Thoracic aorta (tissue), 2 donors: ENCODE data around the gene DARS2. TPM values are rescaled to one million over a fixed set of nuclear protein-coding genes. Genes with fewer than 3 reads are reported as not detected.

Source experiments
- ATAC-seq: fragments of 150-250 bp; one replicate; pipeline ENCODE4 v1.8.0; 2017; ENCODE audit warnings: low read depth; ENCODE audit not compliant: insufficient number of reproducible peaks, low FRiP score
- DNase-seq: peaks from one replicate; pipeline ENCODE4 v3.0.0-alpha.2; 2020; ENCODE audit warnings: low spot score
- H3K27ac ChIP-seq, 2 donors: fragments of 200-600 bp; sonication (generic); 1 replicate in 1 of 2; 2 replicates in 1 of 2; pipeline ENCODE4 v1.5.1; 2016; ENCODE audit warnings: mild to moderate bottlenecking in 2 of 2, moderate library complexity in 2 of 2
- H3K27me3 ChIP-seq: fragments of 200-600 bp; sonication (generic); replicated peaks from 2 replicates; pipeline ENCODE4 v1.6.0; 2016; ENCODE audit warnings: mild to moderate bottlenecking; ENCODE audit not compliant: insufficient read depth
- H3K36me3 ChIP-seq: fragments of 200-600 bp; sonication (generic); one replicate; pipeline ENCODE4 v1.5.1; 2016
- H3K4me1 ChIP-seq, 2 donors: fragments of 200-600 bp; sonication (generic); 1 replicate in 1 of 2; 2 replicates in 1 of 2; pipeline versions ENCODE4 v1.5.1 to v1.6.0; 2016; ENCODE audit warnings: low read depth in 2 of 2, mild to moderate bottlenecking in 1 of 2; ENCODE audit not compliant: control insufficient read depth in 1 of 2
- H3K4me3 ChIP-seq: fragments of 200-600 bp; sonication (generic); 2 replicates; pipeline ENCODE4 v1.5.1; 2016; ENCODE audit warnings: mild to moderate bottlenecking
- H3K9me3 ChIP-seq: fragments of 200-600 bp; sonication (generic); 2 replicates; pipeline ENCODE4 v1.5.1; 2016
- total RNA-seq, 2 donors: library from RNA; depleted of rRNA; stranded (reverse); fragments of >200 nt; gene quantifications; one replicate each; pipeline versions ENCODE4 v1.1.0 to v1.2.3, GENCODE V29; 2016
- TF ChIP-seq, protein P1 (sequence below): fragments of 200-600 bp; sonication (generic); IDR thresholded peaks from one replicate; pipeline ENCODE4 v1.5.1; 2019; ENCODE audit warnings: antibody characterized with exemption

Gene DARS2
- total RNA-seq, 2 donors from 2014 or later: 9.2 to 10.0 TPM

DNA sequence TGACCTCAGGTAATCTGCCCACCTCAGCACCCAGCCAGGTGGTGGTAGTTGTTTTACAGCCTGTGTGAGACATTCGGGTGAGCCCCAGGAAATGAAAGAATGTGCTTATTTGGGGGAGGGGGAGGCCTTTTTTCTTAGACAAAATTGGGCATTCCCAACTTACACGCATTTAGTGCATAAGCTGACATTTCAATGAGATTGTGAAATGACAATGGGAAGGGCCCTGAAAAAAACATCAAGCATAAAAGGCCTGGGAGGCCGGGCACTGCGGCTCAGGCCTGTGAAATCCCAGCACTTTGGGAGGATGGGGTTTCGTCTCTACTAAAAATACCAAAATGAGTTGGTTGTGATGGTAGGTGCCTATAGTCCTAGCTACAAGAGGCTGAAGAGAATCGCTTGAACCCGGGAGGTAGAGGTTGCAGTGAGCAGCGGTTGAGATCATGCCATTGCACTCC is 38.3 kb downstream of the DARS2 start:
- Histone ChIP-seq H3K9me3 (no peaks in the 10 kb centered on the region), H3K4me1 (peaks cover 11 to 25% of the 10 kb centered on the region in 2 donors), H3K36me3 (peaks cover 27% of the 10 kb centered on the region), H3K4me3 (no peak overlapping the region), H3K27me3 (no peaks in the 10 kb centered on the region), H3K27ac (no peak overlapping the region)
- DNase-seq: no peak
- no peak for ATAC-seq
- TF ChIP-seq, protein P1, sequence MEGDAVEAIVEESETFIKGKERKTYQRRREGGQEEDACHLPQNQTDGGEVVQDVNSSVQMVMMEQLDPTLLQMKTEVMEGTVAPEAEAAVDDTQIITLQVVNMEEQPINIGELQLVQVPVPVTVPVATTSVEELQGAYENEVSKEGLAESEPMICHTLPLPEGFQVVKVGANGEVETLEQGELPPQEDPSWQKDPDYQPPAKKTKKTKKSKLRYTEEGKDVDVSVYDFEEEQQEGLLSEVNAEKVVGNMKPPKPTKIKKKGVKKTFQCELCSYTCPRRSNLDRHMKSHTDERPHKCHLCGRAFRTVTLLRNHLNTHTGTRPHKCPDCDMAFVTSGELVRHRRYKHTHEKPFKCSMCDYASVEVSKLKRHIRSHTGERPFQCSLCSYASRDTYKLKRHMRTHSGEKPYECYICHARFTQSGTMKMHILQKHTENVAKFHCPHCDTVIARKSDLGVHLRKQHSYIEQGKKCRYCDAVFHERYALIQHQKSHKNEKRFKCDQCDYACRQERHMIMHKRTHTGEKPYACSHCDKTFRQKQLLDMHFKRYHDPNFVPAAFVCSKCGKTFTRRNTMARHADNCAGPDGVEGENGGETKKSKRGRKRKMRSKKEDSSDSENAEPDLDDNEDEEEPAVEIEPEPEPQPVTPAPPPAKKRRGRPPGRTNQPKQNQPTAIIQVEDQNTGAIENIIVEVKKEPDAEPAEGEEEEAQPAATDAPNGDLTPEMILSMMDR: no peak

DNA sequence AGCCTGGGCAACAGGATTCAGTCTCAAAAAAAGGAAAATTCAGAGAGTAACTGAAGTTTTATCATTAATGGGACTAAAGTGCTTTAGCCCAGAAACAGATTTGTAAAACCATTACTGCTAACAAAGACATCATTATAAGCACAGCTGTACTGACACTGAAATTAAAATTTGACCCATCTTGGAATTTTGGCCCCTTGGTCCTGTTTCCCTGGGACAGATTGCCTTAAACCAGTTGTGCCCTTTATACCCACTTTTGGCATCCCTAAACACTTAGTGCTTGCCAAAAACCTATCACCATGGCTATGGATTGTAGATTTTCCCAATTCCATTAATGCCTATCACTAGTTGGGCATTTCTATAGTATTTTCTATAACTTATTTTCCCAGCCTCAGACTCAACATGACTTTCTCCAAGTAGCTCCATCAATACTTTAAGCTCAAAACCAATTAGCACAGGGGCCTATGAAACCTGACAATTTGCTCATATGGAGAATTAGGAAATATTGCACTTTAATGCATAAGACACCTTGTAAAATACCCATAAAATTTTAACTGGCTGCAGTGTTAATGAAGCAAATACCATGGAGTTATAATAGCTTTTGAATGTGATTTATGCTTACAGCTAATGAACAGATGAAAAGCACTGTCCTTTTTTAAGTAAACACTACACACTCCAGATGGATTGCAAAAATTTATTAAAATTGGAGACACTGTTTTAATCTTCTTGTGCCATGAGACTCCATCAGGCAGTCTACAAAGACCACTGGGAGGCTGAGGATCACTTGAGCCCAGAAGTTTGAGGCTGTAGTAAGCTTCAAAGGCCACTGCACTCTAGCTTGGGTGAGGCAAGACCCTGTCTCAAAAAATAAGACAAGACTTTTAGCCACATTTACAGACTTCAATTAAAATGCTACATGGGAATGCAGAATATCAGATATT is 39.0 kb downstream of the DARS2 start:
- Histone ChIP-seq H3K36me3 (peaks cover 27% of the 10 kb centered on the region), H3K27me3 (no peaks in the 10 kb centered on the region), H3K4me1 (peaks cover 11 to 25% of the 10 kb centered on the region in 2 donors), H3K4me3 (no peak overlapping the region), H3K9me3 (no peaks in the 10 kb centered on the region), H3K27ac (no peak overlapping the region)
- DNase-seq: no peak
- TF ChIP-seq, protein P1: no peak
- ATAC-seq: no peak

DNA sequence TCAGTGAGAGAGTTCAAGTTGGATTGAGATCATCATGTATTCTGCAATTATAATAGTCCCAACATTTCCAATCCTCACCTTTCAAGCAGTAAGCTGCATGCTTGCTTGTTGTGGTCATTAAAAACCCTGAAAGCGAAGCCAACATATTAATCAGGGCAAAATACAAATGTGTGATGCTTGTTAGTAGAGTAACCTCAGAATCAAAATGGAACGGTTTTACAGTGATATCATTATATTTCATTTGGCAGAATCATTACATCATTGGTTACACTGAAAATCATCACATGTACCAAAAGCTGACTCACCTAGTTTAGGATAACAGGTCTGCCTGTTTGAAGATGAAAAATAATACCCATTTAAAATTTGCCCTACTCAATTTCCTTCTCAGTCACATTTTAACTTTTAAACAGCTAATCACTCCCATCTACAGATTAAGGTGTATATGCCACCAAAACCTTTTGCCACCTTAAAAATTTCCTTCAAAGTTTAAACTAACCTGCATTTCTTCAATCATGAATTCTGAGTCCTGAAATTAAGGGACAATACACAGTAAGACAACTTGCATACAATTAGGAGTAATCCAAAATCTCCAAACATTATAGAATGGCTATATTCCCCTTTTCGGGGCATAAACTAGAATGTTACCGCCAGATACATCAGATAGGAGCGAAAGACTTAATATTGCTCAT is 39.9 kb downstream of the DARS2 start:
- ATAC-seq (no peak), DNase-seq (no peak)
- Histone ChIP-seq H3K4me3 (no peak overlapping the region), H3K27me3 (no peaks in the 10 kb centered on the region), H3K9me3 (no peaks in the 10 kb centered on the region), H3K4me1 (peaks cover 12 to 32% of the 10 kb centered on the region in 2 donors), H3K27ac (no peak overlapping the region), H3K36me3 (peaks cover 27% of the 10 kb centered on the region)
- TF ChIP-seq, protein P1: no peak

DNA sequence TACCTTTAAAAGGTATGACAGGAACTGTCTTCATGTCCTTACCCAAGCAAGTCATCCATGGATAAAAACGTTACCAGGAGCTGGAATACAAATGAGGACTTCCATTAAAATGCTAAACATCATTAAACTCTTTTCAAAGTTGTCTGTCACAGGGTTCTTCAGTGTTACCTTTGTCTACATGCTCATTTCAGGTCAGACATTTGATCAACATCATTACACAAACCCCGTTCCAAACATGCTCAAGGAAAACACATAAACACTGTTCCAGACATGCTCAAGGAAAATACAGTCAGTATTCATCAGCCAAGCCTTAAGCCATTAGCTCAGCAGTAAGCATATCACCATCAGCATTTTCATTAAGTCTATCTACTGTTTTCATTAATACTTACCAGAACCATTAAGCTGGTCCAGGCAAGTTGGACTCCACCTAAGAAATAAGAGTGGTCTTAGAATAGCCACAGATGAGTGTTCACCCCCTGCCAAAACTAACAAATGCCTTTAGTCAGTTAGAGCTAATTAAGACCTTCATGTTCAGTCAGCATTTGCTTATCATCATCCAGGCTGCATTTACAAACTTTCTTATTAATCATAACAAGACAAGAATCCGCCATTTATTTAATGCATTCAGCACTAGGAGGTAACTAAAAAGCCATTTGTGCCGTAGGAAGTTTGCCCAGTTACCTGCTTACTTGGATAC is 41.1 kb downstream of the DARS2 start:
- Histone ChIP-seq H3K9me3 (no peaks in the 10 kb centered on the region), H3K4me1 (peaks cover 14 to 39% of the 10 kb centered on the region in 2 donors), H3K27ac (no peak overlapping the region), H3K36me3 (peaks cover 27% of the 10 kb centered on the region), H3K4me3 (no peak overlapping the region), H3K27me3 (no peaks in the 10 kb centered on the region)
- TF ChIP-seq, protein P1: no peak
- DNase-seq: no peak
- ATAC-seq: no peak
